ENCODE results near the gene KIF6.
A peak's percentile ranks its signal among the peaks of the same experiment; 100 is the strongest.

The KIF6 gene

DNA sequence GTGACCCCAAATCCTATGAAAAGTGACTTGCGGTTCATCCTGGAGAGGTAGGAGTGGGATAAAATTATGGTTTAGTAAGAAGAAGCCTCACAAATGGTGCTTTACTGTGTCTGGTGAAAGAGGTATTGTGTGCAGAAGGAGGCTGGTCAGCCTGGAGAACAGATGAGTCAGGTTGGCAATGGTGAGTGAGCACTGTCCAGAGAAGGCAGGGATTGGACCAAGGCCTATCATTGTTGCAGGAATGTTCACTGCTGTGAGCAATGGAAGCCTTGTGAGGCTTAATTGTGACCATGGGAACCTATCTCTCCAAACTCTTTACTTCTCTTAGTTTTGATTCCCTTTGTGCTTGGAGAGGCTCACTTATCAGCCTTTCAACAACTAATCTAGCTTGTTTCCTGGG is 313.7 kb downstream of the KIF6 start:
- no peak for DNase-seq

DNA sequence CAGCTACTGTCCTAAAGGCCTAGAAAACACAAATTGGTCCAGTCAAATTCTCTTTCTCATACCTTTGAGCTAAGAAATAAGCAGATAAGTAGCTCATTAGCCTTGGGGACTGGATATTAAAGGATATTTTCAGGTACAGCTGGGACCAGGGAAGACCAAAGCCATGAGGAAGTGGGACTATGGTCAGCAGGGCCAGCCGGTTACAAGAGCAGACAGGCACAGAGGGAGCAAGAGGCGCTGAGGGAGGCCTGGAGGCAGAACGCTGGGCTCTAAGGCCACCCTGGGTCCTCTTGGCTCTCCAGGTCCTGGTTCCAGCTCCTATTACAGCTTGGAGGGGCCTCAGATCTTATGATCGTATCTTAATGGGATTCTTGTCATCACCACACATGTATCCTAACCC is 314.2 kb downstream of the KIF6 start:
- DNase-seq = no peak

GRCh38 chr6:39409889-39410288 is 315.3 kb downstream of the KIF6 start:
- DNase-seq = no peak

DNA sequence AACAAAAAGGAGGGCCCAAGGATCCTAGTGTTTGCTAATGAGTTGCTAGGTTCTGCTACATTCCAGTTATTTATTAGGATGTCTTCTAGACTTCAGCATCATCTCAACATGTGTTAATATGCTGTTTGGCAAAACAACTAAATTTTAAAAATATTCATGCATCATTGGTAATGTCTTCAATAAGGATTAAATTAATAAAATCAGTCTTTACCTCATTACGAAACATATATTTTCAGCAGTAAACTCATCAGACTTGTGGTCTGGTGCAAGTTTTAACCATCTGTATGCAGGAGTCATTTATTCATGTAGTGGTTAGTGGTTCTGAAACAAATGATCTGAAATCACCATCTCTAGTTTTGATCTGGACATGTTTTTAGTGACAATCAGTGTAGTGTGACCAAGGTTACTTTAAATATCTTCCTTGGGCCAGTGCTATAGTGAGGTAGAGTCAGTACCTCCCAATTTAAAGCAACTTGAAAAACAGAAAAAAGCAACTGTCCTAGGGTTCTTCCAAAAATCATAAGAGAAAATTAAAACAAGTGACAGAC is 317.7 kb downstream of the KIF6 start:
- DNase-seq = no peak

- DNase-seq = no peak
Measured at GRCh38 chr6:39404312-39404711, 320.9 kb downstream of the KIF6 start.

- DNase-seq = no peak
Measured at GRCh38 chr6:39403304-39403703, 321.9 kb downstream of the KIF6 start.

DNA sequence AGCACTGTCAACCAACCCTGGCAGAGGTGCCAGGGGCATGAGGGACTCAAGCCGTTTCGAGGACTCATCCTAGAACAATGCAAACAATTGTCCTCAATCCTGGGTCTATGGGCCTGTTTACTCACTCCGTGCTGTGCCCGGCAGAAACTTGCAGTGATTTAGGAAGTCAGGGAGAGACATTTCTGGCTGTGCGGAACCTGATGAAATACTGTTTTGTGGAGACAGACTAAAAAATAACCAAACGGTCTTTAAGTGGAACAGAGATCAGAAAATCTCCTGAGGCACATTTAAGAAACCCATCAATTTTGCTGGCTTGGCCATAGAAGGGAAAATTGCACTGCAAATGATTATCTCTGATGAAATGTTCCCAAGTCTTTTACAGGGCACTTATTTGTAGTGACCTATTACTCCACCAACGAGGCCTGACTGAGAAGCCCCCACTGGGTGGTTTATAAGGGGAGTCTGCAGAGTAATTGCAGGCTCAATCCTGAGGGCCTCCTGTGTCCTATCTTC is 322.9 kb downstream of the KIF6 start:
- DNase-seq = no peak

GRCh38 chr6:39401376-39401775 is 323.8 kb downstream of the KIF6 start:
- DNase-seq = no peak

- DNase-seq = no peak
Measured at GRCh38 chr6:39400026-39400425, 325.2 kb downstream of the KIF6 start.

- no peak for DNase-seq
Measured at GRCh38 chr6:39396854-39397253, 328.4 kb downstream of the KIF6 start.

GRCh38 chr6:39393075-39393474 is 332.1 kb downstream of the KIF6 start:
- DNase-seq = no peak

- DNase-seq = no peak
Measured at GRCh38 chr6:39391182-39391581, 334.0 kb downstream of the KIF6 start.

GRCh38 chr6:39389484-39389767 is 335.8 kb downstream of the KIF6 start:
- no peak for DNase-seq

DNA sequence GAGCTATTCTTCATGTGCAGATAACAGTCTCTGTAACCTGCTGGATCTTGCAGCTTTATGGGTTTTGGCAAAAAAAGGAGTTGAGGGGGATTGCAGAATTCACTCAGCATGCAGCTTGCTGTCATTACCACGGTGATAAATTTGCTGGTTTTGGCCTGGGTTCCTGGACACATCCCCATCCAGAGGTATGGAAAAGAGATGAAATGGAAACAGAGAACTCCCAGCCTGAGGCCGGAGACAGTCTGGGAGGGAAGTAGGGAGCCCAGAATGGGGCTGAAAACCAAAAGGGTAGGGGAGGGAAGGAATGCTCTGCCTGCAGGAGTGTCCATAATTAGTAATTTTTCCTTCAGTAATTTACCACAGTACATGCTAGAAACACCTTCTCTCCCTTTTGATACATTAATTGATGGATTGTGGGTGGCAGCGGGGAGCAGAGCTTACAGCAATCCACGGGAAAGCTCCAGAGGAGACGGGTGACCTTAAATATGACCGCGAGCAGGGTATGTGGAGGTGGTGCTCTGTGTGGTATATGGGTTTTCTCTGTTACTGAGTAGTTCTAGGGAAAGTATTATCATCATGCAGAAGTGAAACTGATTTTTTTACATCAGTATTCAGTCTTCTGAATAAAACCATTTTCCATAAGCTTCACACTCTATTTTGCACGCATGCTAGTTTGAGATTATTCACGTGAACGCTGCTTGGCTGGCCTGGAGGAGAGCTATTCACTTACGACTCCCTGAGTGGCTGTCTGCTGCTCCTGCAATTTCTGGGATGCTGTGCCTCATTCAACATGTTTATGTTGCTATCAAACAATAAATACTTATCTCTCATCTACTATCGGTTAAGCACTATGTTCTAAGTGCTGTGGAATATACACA is 336.4 kb downstream of the KIF6 start:
- no peak for DNase-seq

- no peak for DNase-seq
Measured at GRCh38 chr6:39387785-39388184, 337.4 kb downstream of the KIF6 start.

- DNase-seq = no peak
Measured at GRCh38 chr6:39386487-39386886, 338.7 kb downstream of the KIF6 start.

DNA sequence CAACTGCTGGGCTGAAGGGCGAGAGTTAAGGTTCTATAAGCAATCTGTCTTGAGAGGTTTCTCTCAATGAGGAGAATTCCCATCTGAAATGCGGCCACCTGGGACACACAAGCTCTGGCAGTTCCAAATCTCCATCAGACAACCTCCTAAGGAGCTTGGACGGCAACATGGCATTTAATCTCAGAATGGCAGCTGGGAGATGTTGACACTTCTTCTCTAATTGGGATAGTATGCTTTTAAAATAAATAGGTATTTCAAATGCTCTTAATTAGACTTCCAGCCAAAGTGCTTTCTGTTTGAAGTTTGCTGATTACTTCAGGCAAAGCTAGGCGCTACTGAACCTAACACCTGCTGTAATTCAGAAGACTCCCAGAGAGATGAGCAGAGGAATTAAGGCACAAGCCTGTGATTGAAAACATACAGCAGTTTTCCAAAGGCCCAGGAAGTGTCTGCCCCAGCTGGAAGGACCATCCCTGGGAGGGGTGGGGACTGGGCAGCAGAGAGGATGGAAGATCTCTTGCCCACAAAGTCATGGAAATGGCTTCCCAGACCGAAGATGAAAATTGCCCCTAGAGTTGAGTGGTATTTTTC is 343.6 kb downstream of the KIF6 start:
- DNase-seq = no peak

DNA sequence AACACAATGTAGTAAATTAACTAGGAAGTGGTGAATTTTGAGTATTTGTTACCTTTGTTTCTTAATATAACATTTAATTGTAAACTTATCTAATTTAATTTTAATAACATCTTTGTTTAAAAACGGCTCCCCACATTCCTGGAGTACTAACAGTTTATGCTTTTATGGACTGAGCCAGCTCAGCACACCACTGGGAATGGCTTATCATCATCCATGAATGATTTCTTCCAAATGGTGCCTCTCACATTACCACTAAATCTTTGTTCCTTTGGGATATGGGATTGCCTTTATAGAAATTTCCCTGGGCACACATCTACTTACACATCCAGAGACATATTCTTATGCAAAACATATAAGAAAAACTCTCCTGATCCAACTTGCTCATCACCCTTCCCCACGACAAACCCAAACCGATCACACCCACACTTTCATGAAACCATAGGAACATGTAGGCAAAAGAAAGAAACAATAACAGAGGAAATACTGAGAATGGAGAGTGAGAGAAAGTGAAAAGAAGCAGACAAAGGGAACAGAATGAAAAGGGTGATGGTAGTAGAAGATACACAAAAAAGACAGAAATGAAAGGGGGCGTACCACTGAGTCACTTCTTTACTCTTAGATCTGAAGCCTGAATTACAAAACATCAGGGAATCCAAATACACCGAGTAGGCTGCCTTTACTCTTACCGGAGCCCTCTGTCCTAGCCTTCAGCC is 344.2 kb downstream of the KIF6 start:
- DNase-seq = no peak

GRCh38 chr6:39378960-39379425 is 346.2 kb downstream of the KIF6 start:
- DNase-seq = no peak

GRCh38 chr6:39378175-39378959 is 346.8 kb downstream of the KIF6 start:
- DNase-seq = no peak

DNA sequence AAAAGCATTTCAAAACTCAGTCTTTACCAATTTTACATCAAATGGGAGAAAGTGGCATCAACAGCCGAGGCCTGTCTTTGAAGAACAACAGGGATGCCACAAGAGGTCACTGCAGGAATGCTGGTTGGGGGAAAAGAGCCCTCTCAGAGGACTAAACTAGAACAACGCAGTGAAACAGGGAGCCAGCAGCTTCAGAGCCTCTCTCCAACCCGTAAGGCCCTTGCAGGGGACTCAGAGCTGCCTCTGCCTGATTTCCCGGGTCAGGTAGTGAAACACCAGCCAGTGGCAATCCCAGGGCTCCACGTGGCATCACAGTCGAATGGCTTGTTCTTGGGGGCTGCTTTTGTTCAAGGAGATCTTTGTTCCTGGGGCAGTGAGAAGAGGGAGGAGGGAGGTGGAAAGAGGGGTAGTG is 347.7 kb downstream of the KIF6 start:
- peak; percentile 84 for DNase-seq

DNA sequence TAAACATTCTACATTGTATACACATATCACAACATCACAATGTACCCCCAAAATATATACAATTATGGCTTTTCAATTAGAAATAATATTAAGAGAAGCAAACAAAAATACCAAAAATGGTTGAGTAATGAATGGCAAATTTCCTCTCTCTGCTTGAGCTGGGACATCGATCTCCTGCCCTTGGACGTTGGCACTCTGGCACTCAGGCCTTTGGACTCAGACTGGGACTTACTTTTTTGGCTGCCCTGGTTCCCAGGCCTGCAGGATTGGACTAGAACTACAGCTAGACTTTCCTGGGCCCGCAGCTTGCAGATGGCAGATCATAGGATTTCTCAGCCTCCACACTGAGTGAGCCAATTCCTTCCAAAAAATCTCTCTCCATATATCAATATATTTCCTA is 349.8 kb downstream of the KIF6 start:
- DNase-seq = no peak

GRCh38 chr6:39370390-39370789 is 354.8 kb downstream of the KIF6 start:
- DNase-seq = no peak

Measured in NCI-H510A treated with DMSO at 0.1 percent for 48 hours (cell line).